Natural killer cell (primary cell): ENCODE results near the gene SSR2. TPM values are rescaled to one million over a fixed set of nuclear protein-coding genes. Genes with fewer than 3 reads are reported as not detected.

ENCODE experiments used
- ATAC-seq, 3 donors: fragments of 150-1000 bp in 2 of 3; fragments of 200-7000 bp in 1 of 3; cut with Tn5 transposase; 1 replicate in 1 of 3; 2 replicates in 2 of 3; pipeline ENCODE4 v1.10.0; 2021; ENCODE audit warnings: mild to moderate bottlenecking in 2 of 3, moderate library complexity in 2 of 3
- DNase-seq, 2 donors: peaks; one replicate each; pipeline versions ENCODE4 v3.0.0 to v3.0.0-alpha.2; 2013 to 2021; ENCODE audit warnings: mixed read lengths in 1 of 2
- H3K27ac ChIP-seq: one replicate; pipeline ENCODE4 v1.5.1; 2013; ENCODE audit warnings: mild to moderate bottlenecking, low read length
- H3K27me3 ChIP-seq: one replicate; pipeline ENCODE4 v1.6.1; 2013; ENCODE audit warnings: low read length; ENCODE audit not compliant: control insufficient read depth, insufficient read depth
- H3K36me3 ChIP-seq: one replicate; pipeline ENCODE4 v1.6.1; 2013; ENCODE audit warnings: low read length; ENCODE audit not compliant: control insufficient read depth, insufficient read depth
- H3K4me1 ChIP-seq: one replicate; pipeline ENCODE4 v1.6.1; 2013; ENCODE audit warnings: low read length; ENCODE audit not compliant: control insufficient read depth, insufficient read depth
- H3K4me3 ChIP-seq: one replicate; pipeline ENCODE4 v1.5.1; 2013; ENCODE audit warnings: low read length
- H3K9me3 ChIP-seq: one replicate; pipeline ENCODE4 v1.6.1; 2013; ENCODE audit warnings: low read length; ENCODE audit not compliant: control insufficient read depth, insufficient read depth
- H3K27ac Mint-ChIP-seq, 2 donors: one replicate each; pipeline ENCODE4 v1.8.0; 2022; ENCODE audit warnings: mild to moderate bottlenecking in 2 of 2, mixed read lengths in 2 of 2, moderate library complexity in 1 of 2
- H3K27me3 Mint-ChIP-seq, 2 donors: one replicate each; pipeline ENCODE4 v1.8.0; 2022; ENCODE audit warnings: low read depth in 2 of 2, mixed read lengths in 2 of 2
- H3K36me3 Mint-ChIP-seq: one replicate; pipeline ENCODE4 v1.8.0; 2022; ENCODE audit warnings: mixed read lengths
- H3K4me1 Mint-ChIP-seq, 2 donors: one replicate each; pipeline ENCODE4 v1.8.0; 2022; ENCODE audit warnings: mixed read lengths in 2 of 2
- H3K4me3 Mint-ChIP-seq: one replicate; pipeline ENCODE4 v1.8.0; 2022; ENCODE audit warnings: mild to moderate bottlenecking, moderate library complexity, mixed read lengths
- H3K9me3 Mint-ChIP-seq, 2 donors: one replicate each; pipeline ENCODE4 v1.8.0; 2022; ENCODE audit warnings: mixed read lengths in 2 of 2
- CTCF ChIP-seq: fragments of 200-600 bp; IDR thresholded peaks from one replicate; pipeline ENCODE4 v1.8.0; 2022; ENCODE audit warnings: antibody characterized with exemption
- WGBS: methylation state at CpG from one replicate; pipeline ENCODE4 v1.1.7; 2013; ENCODE audit warnings: missing lambda C conversion rate; ENCODE audit not compliant: insufficient coverage; 5-methylcytosine and 5-hydroxymethylcytosine counted together
- intact Hi-C: fragments of 100-400 bp; cut with micrococcal nuclease; formaldehyde crosslinking; loops from one replicate; pipeline ENCODE4 v1.14.2; 2022
- total RNA-seq, 4 donors: library from RNA; stranded (reverse); fragments of 120-200 nt in 1 of 4; gene quantifications; one replicate each; pipeline versions ENCODE4 v1.2.3 to v1.2.4, GENCODE V29; 2013 to 2022

The SSR2 gene
- total RNA-seq, 3 donors from 2014 or later (not counting 1 experiment from before 2014, with no cell fraction given) = 209 to 215 (median 211) TPM

GRCh38 chr1:155978325-155978972, 42.3 kb downstream of the SSR2 start, which contains the start of gene ARHGEF2:
ARHGEF2 (minus strand) TSS chr1:155978547; CDS start chr1:155978427, 120 bp downstream.
- H3K27ac Mint-ChIP-seq = peak within 1 kb of the TSS; percentile 90 to 94
- H3K9me3 ChIP-seq = no peaks in the 10 kb centered on the region
- H3K27me3 Mint-ChIP-seq = no peaks in the 10 kb centered on the region
- no peaks in the 10 kb centered on the region for H3K9me3 Mint-ChIP-seq
- WGBS = 0% methylated on average over 51 of the region's 52 CpGs
- DNase-seq (peak; percentile 67 to 83), ATAC-seq (peak; percentile 55 to 75 (median 60))
- H3K4me3 Mint-ChIP-seq = peak within 1 kb of the TSS; percentile 92
- H3K4me1 Mint-ChIP-seq = peaks cover 73 to 85% of the 10 kb centered on the region in 2 donors
- peak within 1 kb of the TSS; percentile 79 for H3K27ac ChIP-seq
- TF ChIP-seq CTCF = no peak
- H3K4me3 ChIP-seq = peak within 1 kb of the TSS; percentile 96
- H3K27me3 ChIP-seq = no peaks in the 10 kb centered on the region
- no peaks in the 10 kb centered on the region for H3K36me3 Mint-ChIP-seq
- intact Hi-C loops = loop anchor here (5.0 kb wide), 2 partner anchors 66 to 121 kb away; partner anchors contain the start of genes GON4L, RIT1 and SYT11
- peaks cover 4% of the 10 kb centered on the region for H3K36me3 ChIP-seq
- peaks cover 83% of the 10 kb centered on the region for H3K4me1 ChIP-seq

DNA sequence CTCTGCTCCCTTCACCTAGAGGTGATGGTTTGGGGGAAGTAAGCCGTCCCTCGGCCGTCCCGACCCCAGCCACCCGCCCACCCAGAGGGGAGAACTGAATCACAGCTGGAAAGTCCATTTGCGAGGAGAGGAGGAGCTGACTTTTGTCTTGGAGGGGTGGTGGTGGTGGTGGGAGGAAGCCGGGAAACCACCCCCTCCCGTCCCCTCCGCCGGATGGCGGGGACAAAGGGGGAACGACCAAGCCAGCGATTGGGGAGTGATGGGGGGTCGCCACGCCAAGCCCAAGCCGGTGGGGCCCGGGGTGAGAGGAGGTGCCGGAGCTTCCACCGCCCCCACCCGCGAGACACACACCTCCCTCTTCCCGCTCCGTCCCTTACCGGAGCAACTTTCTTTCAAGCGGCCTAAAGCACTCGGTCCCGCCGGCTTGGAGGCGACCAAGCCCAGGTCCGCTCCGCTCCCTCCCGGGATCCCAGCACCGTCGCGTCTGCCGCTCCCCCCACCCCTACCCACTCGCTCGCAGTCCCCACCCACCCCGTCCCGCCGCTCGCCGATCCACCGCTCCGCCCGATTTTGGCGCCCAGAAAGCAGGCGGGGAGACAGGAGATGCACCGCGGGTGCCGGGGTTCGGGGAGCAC, 42.9 kb downstream of the SSR2 start:
- TF ChIP-seq CTCF = no peak
- peak overlapping the region; percentile 90 to 94 for H3K27ac Mint-ChIP-seq
- H3K36me3 ChIP-seq = peaks cover 6% of the 10 kb centered on the region
- peaks cover 83% of the 10 kb centered on the region for H3K4me1 ChIP-seq
- peaks cover 79 to 88% of the 10 kb centered on the region in 2 donors for H3K4me1 Mint-ChIP-seq
- peak overlapping the region; percentile 96 for H3K4me3 ChIP-seq
- peak overlapping the region; percentile 92 for H3K4me3 Mint-ChIP-seq
- H3K9me3 Mint-ChIP-seq = no peaks in the 10 kb centered on the region
- H3K27ac ChIP-seq = peak overlapping the region; percentile 79
- no peaks in the 10 kb centered on the region for H3K27me3 ChIP-seq
- peak; percentile 60 to 63 for DNase-seq
- intact Hi-C loops = loop anchor here (5.0 kb wide), 2 partner anchors 66 to 121 kb away; partner anchors contain the start of genes GON4L, RIT1 and SYT11
- H3K9me3 ChIP-seq = no peaks in the 10 kb centered on the region
- WGBS = 0% methylated on average over 47 of the region's 52 CpGs
- H3K36me3 Mint-ChIP-seq = no peaks in the 10 kb centered on the region
- ATAC-seq = peak; percentile 41 to 59 (median 48)
- H3K27me3 Mint-ChIP-seq = no peaks in the 10 kb centered on the region

GRCh38 chr1:155976913-155977689, 43.6 kb downstream of the SSR2 start:
- H3K27ac Mint-ChIP-seq = peak overlapping the region; percentile 90 to 94
- no peaks in the 10 kb centered on the region for H3K27me3 Mint-ChIP-seq
- H3K4me3 Mint-ChIP-seq = peak overlapping the region; percentile 92
- H3K36me3 Mint-ChIP-seq = no peaks in the 10 kb centered on the region
- Histone ChIP-seq H3K27me3 (no peaks in the 10 kb centered on the region), H3K36me3 (peaks cover 3% of the 10 kb centered on the region), H3K4me1 (peaks cover 83% of the 10 kb centered on the region), H3K27ac (peak overlapping the region; percentile 79), H3K4me3 (peak overlapping the region; percentile 96), H3K9me3 (no peaks in the 10 kb centered on the region)
- H3K4me1 Mint-ChIP-seq = peaks cover 86 to 90% of the 10 kb centered on the region in 2 donors
- no peak for TF ChIP-seq CTCF
- no peaks in the 10 kb centered on the region for H3K9me3 Mint-ChIP-seq
- ATAC-seq = peak in 1 of 3 donors; percentile 3
- peak in 1 of 2 donors; percentile 40 for DNase-seq
- 0% methylated on average over 5 of the region's 5 CpGs for WGBS
- intact Hi-C loops = loop anchor here (5.0 kb wide), 2 partner anchors 65 to 120 kb away; partner anchors contain the start of genes GON4L, RIT1 and SYT11
